Measurements from ENCODE around the gene TIMMDC1.

The TIMMDC1 gene, protein sequence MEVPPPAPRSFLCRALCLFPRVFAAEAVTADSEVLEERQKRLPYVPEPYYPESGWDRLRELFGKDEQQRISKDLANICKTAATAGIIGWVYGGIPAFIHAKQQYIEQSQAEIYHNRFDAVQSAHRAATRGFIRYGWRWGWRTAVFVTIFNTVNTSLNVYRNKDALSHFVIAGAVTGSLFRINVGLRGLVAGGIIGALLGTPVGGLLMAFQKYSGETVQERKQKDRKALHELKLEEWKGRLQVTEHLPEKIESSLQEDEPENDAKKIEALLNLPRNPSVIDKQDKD

DNA sequence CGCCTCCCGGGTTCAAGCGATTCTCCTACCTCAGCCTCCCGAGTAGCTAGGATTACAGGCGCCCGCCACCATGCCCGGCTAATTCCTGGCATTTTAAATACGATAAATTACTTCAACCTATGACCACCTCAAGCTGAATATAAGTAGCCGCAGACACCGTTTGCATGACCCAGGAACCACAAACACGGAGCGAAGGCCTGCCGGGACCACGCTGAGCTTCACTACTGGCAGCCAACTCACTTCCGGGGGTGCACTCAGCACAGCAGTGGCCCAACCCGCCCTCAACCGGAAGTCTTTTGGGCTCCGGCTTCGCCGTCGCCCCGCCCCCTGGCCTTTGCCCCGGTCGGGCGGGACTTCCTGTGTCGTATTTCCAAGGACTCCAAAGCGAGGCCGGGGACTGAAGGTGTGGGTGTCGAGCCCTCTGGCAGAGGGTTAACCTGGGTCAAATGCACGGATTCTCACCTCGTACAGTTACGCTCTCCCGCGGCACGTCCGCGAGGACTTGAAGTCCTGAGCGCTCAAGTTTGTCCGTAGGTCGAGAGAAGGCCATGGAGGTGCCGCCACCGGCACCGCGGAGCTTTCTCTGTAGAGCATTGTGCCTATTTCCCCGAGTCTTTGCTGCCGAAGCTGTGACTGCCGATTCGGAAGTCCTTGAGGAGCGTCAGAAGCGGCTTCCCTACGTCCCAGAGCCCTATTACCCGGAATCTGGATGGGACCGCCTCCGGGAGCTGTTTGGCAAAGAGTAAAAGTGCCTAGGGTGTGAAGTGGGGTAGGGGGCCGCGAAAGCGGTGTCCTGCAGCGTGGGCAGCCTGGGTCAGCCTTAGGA is at the start of gene TIMMDC1:
Gene TIMMDC1, plus strand, starts transcription at position 362 of the 826 bp plus-strand sequence. Its CDS starts 187 bp downstream, at position 549.
- peak; percentile 78 to 99 (median 96) for DNase-seq

DNA sequence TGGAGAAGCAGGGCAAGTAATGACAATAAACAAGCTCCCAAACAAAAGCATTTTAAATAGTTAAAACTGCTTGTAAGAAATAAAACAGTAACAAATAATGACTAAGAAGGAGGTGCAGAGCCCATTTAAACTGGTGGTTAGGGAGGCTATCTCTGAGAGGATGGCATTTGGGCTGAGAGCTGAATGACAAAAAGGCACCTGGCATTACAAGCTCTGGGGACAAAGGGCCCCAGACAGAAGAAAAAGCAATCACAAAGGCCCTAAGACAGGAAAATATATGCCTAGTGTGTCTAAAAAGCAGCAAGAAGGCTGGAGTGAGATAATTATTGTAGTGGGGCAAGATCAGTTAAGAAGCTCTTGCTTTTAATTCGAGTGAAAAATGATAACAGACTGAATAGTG is 44.5 kb upstream of the TIMMDC1 start:
- DNase-seq = no peak

GRCh38 chr3:119456469-119456868 is 41.9 kb upstream of the TIMMDC1 start:
- no peak for DNase-seq

- peak in 1 of 56 donors; percentile 2 for DNase-seq
Observed at GRCh38 chr3:119457246-119457645, 41.1 kb upstream of the TIMMDC1 start.

- DNase-seq = peak; percentile 90 to 100 (median 97)
Observed at GRCh38 chr3:119463171-119464169, 34.9 kb upstream of the TIMMDC1 start, which contains the start of gene TMEM39A. Gene TMEM39A (minus strand): TSS chr3:119463615. CDS start chr3:119462074, 1,541 bp downstream.

DNA sequence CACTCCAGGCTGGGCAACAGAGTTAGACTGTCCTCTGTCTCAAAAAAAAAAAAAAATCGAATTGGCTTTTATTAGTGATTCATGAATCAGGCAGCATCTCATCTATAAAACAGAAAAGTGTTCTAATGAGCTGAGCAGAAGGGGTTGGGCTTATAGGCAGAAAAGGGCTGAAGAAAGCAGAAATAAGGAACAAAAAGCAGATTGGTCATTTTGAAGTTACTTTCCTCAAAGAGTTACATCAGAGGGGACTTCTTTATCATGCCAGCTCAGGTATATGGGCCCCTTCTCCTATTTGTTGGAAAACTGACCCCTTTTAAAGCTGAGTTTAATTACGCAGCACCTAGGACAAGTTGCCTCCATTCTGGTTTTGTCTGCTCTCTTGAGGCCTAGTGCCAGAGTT is 30.3 kb upstream of the TIMMDC1 start:
- DNase-seq = no peak

DNA sequence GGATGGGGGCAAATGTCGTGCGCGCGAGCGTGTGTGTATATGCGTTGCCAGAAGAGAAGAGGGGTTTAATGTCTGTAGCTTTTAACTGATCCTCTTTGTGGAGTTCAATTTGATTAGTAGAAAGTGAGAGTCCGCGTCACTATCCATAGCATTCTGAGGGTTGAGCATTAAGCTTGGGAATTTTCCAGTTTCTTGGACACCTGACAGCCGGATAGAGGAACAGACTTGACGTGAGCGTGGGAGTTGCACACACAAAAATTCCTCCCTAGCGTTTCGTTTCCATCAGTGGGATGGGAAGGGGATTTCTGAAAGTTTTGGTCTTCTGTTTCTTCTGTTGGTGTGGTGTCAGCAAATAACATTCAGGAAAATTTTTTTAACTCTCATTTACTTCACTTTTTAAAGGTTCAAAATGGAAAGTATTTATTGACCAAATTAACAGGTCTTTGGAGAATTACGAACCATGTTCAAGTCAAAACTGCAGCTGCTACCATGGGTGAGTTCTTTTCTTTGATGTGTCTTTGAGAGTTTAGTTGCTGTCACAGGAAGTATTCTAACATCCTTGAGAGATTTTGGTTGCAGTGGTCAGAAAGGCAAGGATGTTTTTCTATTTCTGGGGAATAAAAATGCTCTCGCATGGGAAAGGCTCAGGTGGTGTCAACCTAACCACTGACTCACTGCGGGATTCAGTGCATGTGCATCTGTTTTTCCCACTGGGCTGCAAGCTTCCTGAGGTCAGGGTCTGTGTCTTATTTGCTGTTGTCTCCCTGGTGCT is 28.7 kb upstream of the TIMMDC1 start:
- peak in 2 of 56 donors; percentile 14 to 33 for DNase-seq

DNA sequence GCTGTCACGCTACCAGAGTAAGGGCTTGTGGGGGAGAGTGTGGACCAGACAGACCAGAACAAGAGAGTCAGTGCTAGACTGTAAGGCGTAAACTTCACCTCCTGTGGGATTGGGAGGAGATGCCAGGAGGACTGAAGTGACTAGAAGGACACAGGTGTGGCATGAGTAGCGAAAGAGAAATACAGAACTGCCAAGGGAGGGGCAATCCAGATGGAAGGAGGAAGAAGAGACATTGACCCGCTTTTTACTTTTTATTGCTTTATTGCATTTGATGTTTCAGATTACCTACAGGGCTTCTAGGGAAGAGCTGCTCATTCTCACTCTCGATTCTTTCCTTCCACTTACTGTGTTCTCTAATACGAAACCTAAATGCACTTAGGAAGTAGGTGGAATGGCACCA is 27.5 kb upstream of the TIMMDC1 start:
- no peak for DNase-seq

DNA sequence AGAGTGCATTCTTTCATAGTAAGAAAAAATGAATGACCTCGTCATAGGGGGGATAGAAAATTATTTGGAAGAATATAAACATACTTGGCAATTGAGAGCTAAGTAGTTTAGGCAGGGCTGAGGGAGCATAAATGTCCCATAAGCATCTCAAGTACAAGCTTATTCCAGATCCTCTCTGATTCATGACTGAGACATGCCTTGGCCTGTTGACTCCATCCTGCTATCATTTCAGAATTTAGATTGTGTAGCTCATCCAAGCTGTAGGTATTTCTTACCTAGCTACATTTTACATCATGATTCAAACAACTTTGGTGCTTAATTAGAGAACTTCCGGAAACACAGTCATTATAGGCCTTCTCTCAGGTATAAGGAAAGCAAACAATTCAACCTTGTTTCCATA is 17.3 kb upstream of the TIMMDC1 start:
- DNase-seq = no peak

DNA sequence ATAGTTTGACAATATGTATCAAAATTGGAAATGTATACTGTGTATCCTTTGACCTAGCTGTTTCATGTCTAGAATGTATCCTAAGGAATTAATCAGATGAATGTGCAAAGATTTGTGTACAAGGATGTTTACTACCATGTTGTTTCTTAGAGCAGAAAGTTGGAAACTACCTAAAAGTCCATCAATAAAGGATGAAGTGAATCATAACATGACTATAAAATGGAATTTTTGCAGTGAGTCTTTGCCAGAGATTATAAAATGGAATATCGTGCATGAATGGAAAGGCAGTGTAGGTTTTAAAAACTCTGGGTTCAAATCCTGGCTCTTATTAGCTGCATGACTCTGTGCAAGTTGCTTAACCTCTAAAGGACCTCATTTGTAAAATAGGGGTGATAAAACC is 15.2 kb upstream of the TIMMDC1 start:
- DNase-seq = no peak

- no peak for DNase-seq
Observed at GRCh38 chr3:119485563-119485962, 12.8 kb upstream of the TIMMDC1 start.

- DNase-seq = no peak
Observed at GRCh38 chr3:119490153-119490552, 8.2 kb upstream of the TIMMDC1 start.

- no peak for DNase-seq
Observed at GRCh38 chr3:119492128-119492527, 6.2 kb upstream of the TIMMDC1 start.

DNA sequence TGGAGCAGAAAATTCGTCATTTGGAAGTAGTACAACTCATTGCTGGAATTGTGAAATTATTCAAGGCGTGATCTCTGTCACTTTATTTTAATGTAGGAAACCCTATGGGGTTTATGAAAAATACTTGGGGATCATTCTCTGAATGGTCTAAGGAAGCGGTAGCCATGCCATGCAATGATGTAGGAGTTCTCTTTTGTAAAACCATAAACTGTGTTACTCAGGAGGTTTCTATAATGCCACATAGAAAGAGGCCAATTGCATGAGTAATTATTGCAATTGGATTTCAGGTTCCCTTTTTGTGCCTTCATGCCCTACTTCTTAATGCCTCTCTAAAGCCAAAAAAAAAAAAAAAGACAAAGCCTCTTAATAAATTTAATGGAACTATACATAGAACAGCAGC is 5.5 kb upstream of the TIMMDC1 start:
- no peak for DNase-seq

DNA sequence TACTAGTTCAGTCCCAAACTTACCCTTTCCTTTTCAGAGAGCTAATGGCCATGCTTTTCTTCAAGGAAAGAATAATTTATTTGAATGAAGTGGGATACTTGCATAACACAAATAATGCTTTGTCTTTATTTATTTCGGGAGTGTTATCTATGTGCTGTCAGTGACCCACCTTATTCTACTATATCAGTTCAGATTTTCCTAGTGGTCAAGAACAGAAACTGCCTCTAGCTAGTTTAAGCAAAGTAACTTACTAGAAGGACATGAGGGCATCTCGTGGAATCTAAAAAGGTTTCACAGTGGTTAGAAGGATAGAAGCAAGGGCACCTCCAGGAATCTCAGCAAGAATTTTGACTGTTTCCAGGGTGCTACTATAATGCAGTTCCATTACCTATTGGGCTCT is 3.8 kb upstream of the TIMMDC1 start:
- no peak for DNase-seq

DNA sequence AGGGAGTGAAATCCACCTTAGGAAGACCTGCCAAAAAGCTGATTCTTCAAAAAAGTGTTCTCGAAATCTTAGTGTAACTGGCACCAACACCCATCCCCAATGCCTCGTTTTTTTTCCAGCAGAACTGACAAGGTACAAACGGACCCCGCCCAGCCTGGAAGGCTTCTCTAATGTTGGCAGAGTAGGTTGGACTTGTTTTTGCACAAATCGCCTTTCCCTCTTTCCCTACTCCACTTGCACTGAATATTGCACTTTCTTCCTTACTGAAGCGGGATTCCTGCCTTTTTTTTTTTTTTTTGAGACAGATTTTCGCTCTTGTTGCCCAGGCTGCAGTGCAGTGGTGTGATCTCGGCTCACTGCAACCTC is 544 bp upstream of the TIMMDC1 start:
- DNase-seq = peak in 16 of 56 donors; percentile 1 to 51 (median 22)

GRCh38 chr3:119500265-119500664 is 1.9 kb downstream of the TIMMDC1 start:
- no peak for DNase-seq

DNA sequence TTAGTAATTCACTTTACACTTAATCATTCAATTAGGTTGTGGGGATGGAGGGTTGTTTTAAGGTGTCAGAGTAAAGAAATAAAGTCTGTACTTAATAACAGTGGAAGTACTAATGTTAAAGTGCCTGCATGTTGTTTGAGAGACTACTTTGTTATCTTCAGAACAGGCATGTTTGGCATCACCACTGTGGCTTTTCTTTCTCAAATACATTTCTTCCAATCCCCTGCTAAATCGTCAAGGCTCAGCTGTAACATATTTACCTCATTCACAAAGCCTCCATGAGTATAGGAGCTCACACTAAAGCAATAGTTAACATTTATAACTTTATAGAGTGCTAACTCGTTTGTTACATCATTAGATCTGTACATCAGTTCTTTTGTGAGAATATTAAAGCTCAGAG is 2.6 kb downstream of the TIMMDC1 start:
- DNase-seq = no peak

- DNase-seq = no peak
Observed at GRCh38 chr3:119506631-119507030, 8.3 kb downstream of the TIMMDC1 start.

DNA sequence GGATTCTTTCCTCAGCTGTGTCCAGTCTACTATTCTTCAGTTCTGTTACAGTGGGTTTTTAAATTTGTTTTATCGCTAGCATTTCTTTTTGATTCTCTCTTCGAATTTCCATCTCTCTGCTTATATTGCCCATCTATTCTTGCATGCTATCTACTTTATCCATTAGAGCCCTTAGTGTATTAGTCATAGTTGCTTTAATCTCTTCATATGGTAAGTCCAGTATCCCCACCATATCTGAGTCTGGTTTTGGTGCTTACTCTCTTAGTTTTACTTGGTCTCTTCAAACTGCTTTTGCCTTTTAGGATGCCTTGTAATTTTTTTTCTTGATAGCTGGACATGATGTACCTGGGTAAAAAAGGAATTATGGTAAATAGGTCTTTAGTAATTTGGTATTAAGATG is 9.1 kb downstream of the TIMMDC1 start:
- no peak for DNase-seq

Measured in amygdala (tissue), 56 donors.